NCI-H460 (cell line): Measurements from ENCODE around the gene IFRD2. TPM values are rescaled to one million over a fixed set of nuclear protein-coding genes. Genes with fewer than 3 reads are reported as not detected.

ENCODE experiments used
- DNase-seq: peaks from one replicate; pipeline ENCODE4 v3.0.0-alpha.2; 2016; ENCODE audit warnings: low read depth; ENCODE audit errors: extremely low read depth
- total RNA-seq: library from RNA; depleted of rRNA; stranded (reverse); fragments of >200 nt; shearing (Covaris generic); gene quantifications from 2 replicates; pipeline ENCODE4 v1.2.3, GENCODE V29; 2014

The IFRD2 gene
- total RNA-seq, 1 experiment from 2014 or later: 116 TPM

GRCh38 chr3:50302095-50303012, 10.1 kb upstream of the IFRD2 start:
- no peak for DNase-seq

GRCh38 chr3:50300681-50301254, 8.5 kb upstream of the IFRD2 start:
- DNase-seq: no peak

- DNase-seq: peak; percentile 52
These were observed 7.9 kb upstream of the IFRD2 start for GRCh38 chr3:50299929-50300680.

- DNase-seq: no peak
These were observed 7.4 kb upstream of the IFRD2 start for GRCh38 chr3:50299638-50299928.

GRCh38 chr3:50298836-50299637, 6.8 kb upstream of the IFRD2 start, which contains the start of the genes HYAL3 and NAA80:
HYAL3 (minus strand) TSS chr3:50299405; CDS start chr3:50295602, 3,803 bp downstream.
NAA80 (minus strand) TSS chr3:50299405; CDS start chr3:50297463, 1,942 bp downstream.
- DNase-seq: peak; percentile 98

- DNase-seq: no peak
These were observed 5.9 kb upstream of the IFRD2 start for GRCh38 chr3:50297896-50298725.

GRCh38 chr3:50297384-50297775, 5.2 kb upstream of the IFRD2 start:
- DNase-seq: no peak

- no peak for DNase-seq
These were observed 4.6 kb upstream of the IFRD2 start for GRCh38 chr3:50296721-50297383.

GRCh38 chr3:50295553-50296431, 3.6 kb upstream of the IFRD2 start:
- DNase-seq: no peak

- no peak for DNase-seq
These were observed 2.5 kb upstream of the IFRD2 start for GRCh38 chr3:50294492-50295403.

- no peak for DNase-seq
These were observed 1.9 kb upstream of the IFRD2 start for GRCh38 chr3:50294089-50294488.

GRCh38 chr3:50293079-50293801, 1.0 kb upstream of the IFRD2 start:
- no peak for DNase-seq

GRCh38 chr3:50290161-50290641, 2.0 kb downstream of the IFRD2 start:
- DNase-seq: no peak

- DNase-seq: no peak
These were observed 3.1 kb downstream of the IFRD2 start for GRCh38 chr3:50289130-50289529.

GRCh38 chr3:50288387-50289007, 3.7 kb downstream of the IFRD2 start:
- no peak for DNase-seq

GRCh38 chr3:50287262-50287661, 5.0 kb downstream of the IFRD2 start:
- DNase-seq: no peak
